ENCODE data around the gene LYRM7.

LYRM7 gene

GRCh38 chr5:131228646-131229045 is 57.9 kb downstream of the LYRM7 start:
- ChIA-PET POLR2A (no interaction called here), CTCF (interaction anchor here (0.6 kb wide), 1 partner anchor 13 kb away, joined by 3 read pairs; no protein-coding TSS in a partner anchor)
- Histone ChIP-seq H3K27ac (ENCODE audit: extremely low read depth, low read depth, low read length) (no peak overlapping the region), H3K36me3 (ENCODE audit: control insufficient read depth in 2 of 2, insufficient read depth in 1 of 2, low read length in 2 of 2) (no peaks in the 10 kb centered on the region), H3K9me3 (ENCODE audit: control insufficient read depth, insufficient read depth, low read depth, low read length) (no peaks in the 10 kb centered on the region), H3K4me3 (ENCODE audit: low read depth, low read length) (no peak overlapping the region), H3K4me1 (ENCODE audit: control insufficient read depth, insufficient read depth, low read length) (no peaks in the 10 kb centered on the region)
- no peak for TF ChIP-seq PBX3 (CRISPR knock-in tag; IDR thresholded peaks at IDR 0.05)
- TF ChIP-seq ZNF626 (tag by site-specific recombination; IDR thresholded peaks at IDR 0.05): no peak
- no peak for TF ChIP-seq ZNF148 (tag by site-specific recombination; IDR thresholded peaks at IDR 0.05; ENCODE audit: borderline replicate concordance)
- no peak for TF ChIP-seq PRDM1 (tag by site-specific recombination; IDR thresholded peaks at IDR 0.05)
- no peak for TF ChIP-seq ZNF274 (IDR thresholded peaks at IDR 0.05; ENCODE audit: low read length)
- TF ChIP-seq ZNF274 (tag by site-specific recombination; IDR thresholded peaks at IDR 0.05; ENCODE audit: borderline replicate concordance): no peak
- no peak for TF ChIP-seq ZNF76 (tag by site-specific recombination; IDR thresholded peaks at IDR 0.05; ENCODE audit: borderline replicate concordance, low read depth)
- no peak for TF ChIP-seq ZNF221 (tag by site-specific recombination; IDR thresholded peaks at IDR 0.05; ENCODE audit: borderline replicate concordance)
- TF ChIP-seq SCRT1 (tag by site-specific recombination; IDR thresholded peaks at IDR 0.05; ENCODE audit: borderline replicate concordance): no peak
- TF ChIP-seq WT1 (tag by site-specific recombination; IDR thresholded peaks at IDR 0.05): no peak
- no peak for TF ChIP-seq ZNF521 (tag by site-specific recombination; IDR thresholded peaks at IDR 0.05)
- TF ChIP-seq ZNF146 (tag by site-specific recombination; IDR thresholded peaks at IDR 0.05): no peak
- TF ChIP-seq ZNF280D (tag by site-specific recombination; IDR thresholded peaks at IDR 0.05): no peak
- TF ChIP-seq ZNF292 (tag by site-specific recombination; IDR thresholded peaks at IDR 0.05; ENCODE audit: borderline replicate concordance, low read depth): no peak
- TF ChIP-seq ZNF214 (tag by site-specific recombination; IDR thresholded peaks at IDR 0.05; ENCODE audit: borderline replicate concordance): no peak

- H3K36me3 ChIP-seq (ENCODE audit: control insufficient read depth in 2 of 2, insufficient read depth in 1 of 2, low read length in 2 of 2): no peaks in the 10 kb centered on the region
- ChIA-PET POLR2A (no interaction called here), CTCF (interaction anchor here (0.6 to 0.7 kb wide), 2 partner anchors 110 to 156 kb away, joined by 3 to 5 read pairs; no protein-coding TSS in a partner anchor)
- no peaks in the 10 kb centered on the region for H3K4me1 ChIP-seq (ENCODE audit: control insufficient read depth, insufficient read depth, low read length)
- no peak overlapping the region for H3K27ac ChIP-seq (ENCODE audit: extremely low read depth, low read depth, low read length)
- H3K9me3 ChIP-seq (ENCODE audit: control insufficient read depth, insufficient read depth, low read depth, low read length): no peaks in the 10 kb centered on the region
- no peak overlapping the region for H3K4me3 ChIP-seq (ENCODE audit: low read depth, low read length)
- TF ChIP-seq SALL2 (tag by site-specific recombination; IDR thresholded peaks at IDR 0.05; ENCODE audit: borderline replicate concordance) (no peak), ZNF311 (tag by site-specific recombination; IDR thresholded peaks at IDR 0.05; ENCODE audit: borderline replicate concordance) (no peak), SETDB1 (IDR thresholded peaks at IDR 0.05; ENCODE audit: insufficient read length, low read length) (no peak), BCL11B (tag by site-specific recombination; IDR thresholded peaks at IDR 0.05; ENCODE audit: low read depth) (no peak)
- TF ChIP-seq, protein P1, sequence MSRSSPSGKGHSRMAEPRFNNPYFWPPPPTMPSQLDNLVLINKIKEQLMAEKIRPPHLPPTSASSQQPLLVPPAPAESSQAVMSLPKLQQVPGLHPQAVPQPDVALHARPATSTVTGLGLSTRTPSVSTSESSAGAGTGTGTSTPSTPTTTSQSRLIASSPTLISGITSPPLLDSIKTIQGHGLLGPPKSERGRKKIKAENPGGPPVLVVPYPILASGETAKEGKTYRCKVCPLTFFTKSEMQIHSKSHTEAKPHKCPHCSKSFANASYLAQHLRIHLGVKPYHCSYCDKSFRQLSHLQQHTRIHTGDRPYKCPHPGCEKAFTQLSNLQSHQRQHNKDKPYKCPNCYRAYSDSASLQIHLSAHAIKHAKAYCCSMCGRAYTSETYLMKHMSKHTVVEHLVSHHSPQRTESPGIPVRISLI (tag by site-specific recombination; IDR thresholded peaks at IDR 0.05): no peak
- TF ChIP-seq, protein P2, sequence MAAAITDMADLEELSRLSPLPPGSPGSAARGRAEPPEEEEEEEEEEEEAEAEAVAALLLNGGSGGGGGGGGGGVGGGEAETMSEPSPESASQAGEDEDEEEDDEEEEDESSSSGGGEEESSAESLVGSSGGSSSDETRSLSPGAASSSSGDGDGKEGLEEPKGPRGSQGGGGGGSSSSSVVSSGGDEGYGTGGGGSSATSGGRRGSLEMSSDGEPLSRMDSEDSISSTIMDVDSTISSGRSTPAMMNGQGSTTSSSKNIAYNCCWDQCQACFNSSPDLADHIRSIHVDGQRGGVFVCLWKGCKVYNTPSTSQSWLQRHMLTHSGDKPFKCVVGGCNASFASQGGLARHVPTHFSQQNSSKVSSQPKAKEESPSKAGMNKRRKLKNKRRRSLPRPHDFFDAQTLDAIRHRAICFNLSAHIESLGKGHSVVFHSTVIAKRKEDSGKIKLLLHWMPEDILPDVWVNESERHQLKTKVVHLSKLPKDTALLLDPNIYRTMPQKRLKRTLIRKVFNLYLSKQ (tag by site-specific recombination; IDR thresholded peaks at IDR 0.05; ENCODE audit: borderline replicate concordance): no peak
Measured at GRCh38 chr5:131229623-131230022, 58.9 kb downstream of the LYRM7 start.
